Ascending aorta (tissue), 2 donors: ENCODE data around the gene DIAPH2. TPM values are rescaled to one million over a fixed set of nuclear protein-coding genes. Genes with fewer than 3 reads are reported as not detected.

Experiments used
- DNase-seq, 2 donors: peaks; one replicate each; pipeline ENCODE4 v3.0.0-alpha.2; 2019; ENCODE audit warnings: low spot score in 2 of 2
- H3K27ac ChIP-seq, 2 donors: fragments of 200-600 bp; sonication (generic); one replicate each; pipeline ENCODE4 v1.5.1; 2016 to 2017; ENCODE audit warnings: mild to moderate bottlenecking in 1 of 2
- H3K27me3 ChIP-seq: fragments of 200-600 bp; sonication (generic); one replicate; pipeline ENCODE4 v1.5.1; 2017
- H3K36me3 ChIP-seq, 2 donors: fragments of 200-600 bp; sonication (generic); one replicate each; pipeline ENCODE4 v1.5.1; 2016
- H3K4me1 ChIP-seq, 2 donors: fragments of 200-600 bp; sonication (generic); one replicate each; pipeline ENCODE4 v1.5.1; 2016 to 2017; ENCODE audit warnings: mild to moderate bottlenecking in 1 of 2
- H3K4me3 ChIP-seq, 2 donors: fragments of 200-600 bp; sonication (generic); one replicate each; pipeline ENCODE4 v1.5.1; 2016 to 2017; ENCODE audit warnings: mild to moderate bottlenecking in 1 of 2
- H3K9me3 ChIP-seq, 2 donors: fragments of 200-600 bp; sonication (generic); one replicate each; pipeline ENCODE4 v1.5.1; 2016
- intact Hi-C: fragments of 100-400 bp; cut with DNase I; formaldehyde crosslinking; loops from one replicate; pipeline ENCODE4 v1.15.1; 2023
- total RNA-seq: library from RNA; depleted of rRNA; stranded (reverse); fragments of >200 nt; gene quantifications from one replicate; pipeline ENCODE4 v1.1.0, GENCODE V29; 2016
- TF ChIP-seq, protein P1 (sequence below), 3 experiments: fragments of 200-600 bp in 2 of 3; fragments of 450-650 bp in 1 of 3; sonication (generic) in 2 of 3; IDR thresholded peaks; one replicate each; pipeline ENCODE4 v1.5.1; 2016 to 2019; ENCODE audit warnings: antibody characterized with exemption in 3 of 3, mild to moderate bottlenecking in 1 of 3, moderate library complexity in 1 of 3

DIAPH2 gene
- total RNA-seq, 1 donor from 2014 or later, result 27.9 TPM

DNA sequence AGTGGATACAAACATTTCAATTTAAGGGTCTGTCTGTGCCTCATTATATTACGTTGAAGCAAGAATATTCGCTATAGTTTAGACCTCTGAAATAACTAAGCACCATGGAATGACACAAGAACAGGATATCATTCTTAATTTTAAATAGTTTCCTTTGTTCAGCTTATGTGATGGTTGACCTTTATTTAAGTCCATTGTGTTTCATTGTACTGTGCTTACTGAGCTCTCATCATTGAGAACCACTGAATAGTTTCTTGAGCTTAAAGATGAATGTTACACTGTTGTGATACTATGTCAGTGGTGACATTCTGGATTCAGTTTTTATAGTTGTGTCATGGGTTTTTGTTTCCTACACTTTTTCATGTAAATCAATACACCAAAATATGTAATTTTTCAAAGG is 438.4 kb downstream of the DIAPH2 start:
- DNase-seq, result no peak
- TF ChIP-seq, protein P1, sequence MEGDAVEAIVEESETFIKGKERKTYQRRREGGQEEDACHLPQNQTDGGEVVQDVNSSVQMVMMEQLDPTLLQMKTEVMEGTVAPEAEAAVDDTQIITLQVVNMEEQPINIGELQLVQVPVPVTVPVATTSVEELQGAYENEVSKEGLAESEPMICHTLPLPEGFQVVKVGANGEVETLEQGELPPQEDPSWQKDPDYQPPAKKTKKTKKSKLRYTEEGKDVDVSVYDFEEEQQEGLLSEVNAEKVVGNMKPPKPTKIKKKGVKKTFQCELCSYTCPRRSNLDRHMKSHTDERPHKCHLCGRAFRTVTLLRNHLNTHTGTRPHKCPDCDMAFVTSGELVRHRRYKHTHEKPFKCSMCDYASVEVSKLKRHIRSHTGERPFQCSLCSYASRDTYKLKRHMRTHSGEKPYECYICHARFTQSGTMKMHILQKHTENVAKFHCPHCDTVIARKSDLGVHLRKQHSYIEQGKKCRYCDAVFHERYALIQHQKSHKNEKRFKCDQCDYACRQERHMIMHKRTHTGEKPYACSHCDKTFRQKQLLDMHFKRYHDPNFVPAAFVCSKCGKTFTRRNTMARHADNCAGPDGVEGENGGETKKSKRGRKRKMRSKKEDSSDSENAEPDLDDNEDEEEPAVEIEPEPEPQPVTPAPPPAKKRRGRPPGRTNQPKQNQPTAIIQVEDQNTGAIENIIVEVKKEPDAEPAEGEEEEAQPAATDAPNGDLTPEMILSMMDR (IDR thresholded peaks at IDR 0.05), result no peak
- H3K27me3 ChIP-seq, result no peaks in the 10 kb centered on the region
- H3K4me1 ChIP-seq, result no peaks in the 10 kb centered on the region
- intact Hi-C loops, result no loop called here
- H3K27ac ChIP-seq, result no peak overlapping the region
- no peak overlapping the region for H3K4me3 ChIP-seq
- no peaks in the 10 kb centered on the region for H3K9me3 ChIP-seq
- H3K36me3 ChIP-seq, result no peaks in the 10 kb centered on the region

DNA sequence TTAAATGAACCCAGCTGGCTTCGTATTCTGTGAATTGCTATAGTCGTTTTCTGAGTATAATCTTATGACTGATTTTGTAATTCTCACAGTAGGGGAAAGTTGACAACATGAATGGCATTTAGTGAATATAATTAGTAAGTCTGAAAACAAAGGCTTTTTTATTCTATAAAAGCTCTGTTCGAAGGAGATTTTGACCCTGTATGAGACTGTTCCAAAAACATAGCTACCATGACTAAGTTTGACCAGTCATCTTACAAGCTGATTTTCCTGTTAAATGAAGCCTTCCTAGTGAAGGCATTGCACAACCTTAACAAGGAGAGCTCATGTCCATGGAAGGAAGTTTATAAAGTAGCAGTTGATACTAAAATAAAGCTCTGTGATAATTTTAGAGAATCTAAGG is 441.4 kb downstream of the DIAPH2 start:
- DNase-seq, result no peak
- H3K27ac ChIP-seq, result no peak overlapping the region
- H3K27me3 ChIP-seq, result no peaks in the 10 kb centered on the region
- H3K4me3 ChIP-seq, result no peak overlapping the region
- H3K36me3 ChIP-seq, result no peaks in the 10 kb centered on the region
- no peaks in the 10 kb centered on the region for H3K4me1 ChIP-seq
- no peaks in the 10 kb centered on the region for H3K9me3 ChIP-seq
- intact Hi-C loops, result no loop called here
- TF ChIP-seq, protein P1 (IDR thresholded peaks at IDR 0.05), result no peak

DNA sequence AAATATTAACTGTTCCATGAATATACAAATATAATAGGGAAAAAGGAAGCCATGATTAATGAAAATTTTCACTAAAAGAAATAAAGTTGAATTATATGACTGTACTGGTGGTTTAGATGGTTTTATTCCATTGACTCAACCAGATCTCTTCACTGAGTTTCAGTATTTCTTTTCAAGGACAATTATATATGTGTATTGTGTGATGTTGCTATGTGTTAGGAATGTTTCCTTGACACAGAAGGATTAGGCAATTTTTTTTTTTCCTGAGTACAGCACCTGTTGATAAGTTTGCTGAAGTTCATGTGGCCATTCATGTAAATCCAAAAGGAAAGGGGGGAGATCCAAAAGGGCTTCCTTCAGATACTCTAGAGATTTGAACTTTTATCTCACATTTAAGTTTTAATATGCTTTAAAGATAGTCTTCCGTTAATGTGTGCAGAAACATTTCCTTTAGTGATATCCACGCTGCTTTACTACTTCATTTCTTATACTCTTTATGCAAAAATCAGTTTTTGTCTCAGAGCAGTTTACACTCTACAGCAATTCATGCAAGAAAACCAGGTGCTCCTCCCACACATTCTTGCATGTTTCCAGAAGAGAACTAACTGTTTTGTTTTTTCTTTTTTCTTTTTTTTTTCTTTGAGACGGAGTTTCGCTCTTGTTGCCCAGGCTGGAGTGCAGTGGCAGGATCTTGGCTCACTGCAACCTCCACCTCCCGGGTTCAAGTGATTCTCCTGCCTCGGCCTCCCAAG is 448.2 kb downstream of the DIAPH2 start:
- no peak overlapping the region for H3K27ac ChIP-seq
- intact Hi-C loops, result no loop called here
- H3K36me3 ChIP-seq, result no peaks in the 10 kb centered on the region
- no peak for DNase-seq
- H3K9me3 ChIP-seq, result no peaks in the 10 kb centered on the region
- no peak overlapping the region for H3K4me3 ChIP-seq
- TF ChIP-seq, protein P1 (IDR thresholded peaks at IDR 0.05), result no peak
- no peaks in the 10 kb centered on the region for H3K27me3 ChIP-seq
- no peaks in the 10 kb centered on the region for H3K4me1 ChIP-seq

DNA sequence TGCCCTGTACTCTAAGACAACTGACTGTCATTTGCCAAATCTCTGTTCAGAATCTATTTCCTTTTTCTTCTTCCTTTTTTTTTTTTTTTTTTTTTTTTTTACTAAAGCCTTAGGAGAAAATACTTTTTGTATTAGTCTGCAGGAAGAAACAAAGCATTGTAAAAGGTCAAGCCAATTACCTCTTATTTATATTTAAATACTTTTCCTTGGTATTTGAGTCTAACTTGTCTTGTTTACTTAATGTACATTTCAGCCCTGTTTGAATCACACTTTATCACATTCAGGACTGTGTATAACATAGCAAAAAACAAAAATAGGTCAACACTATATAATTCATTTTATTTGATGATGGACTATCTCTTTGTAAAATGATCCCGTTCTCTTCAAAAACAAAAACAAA is 461.3 kb downstream of the DIAPH2 start:
- Histone ChIP-seq H3K4me3 (no peak overlapping the region), H3K4me1 (no peaks in the 10 kb centered on the region), H3K27ac (no peak overlapping the region), H3K36me3 (no peaks in the 10 kb centered on the region), H3K27me3 (no peaks in the 10 kb centered on the region), H3K9me3 (no peaks in the 10 kb centered on the region)
- no peak for DNase-seq
- TF ChIP-seq, protein P1 (IDR thresholded peaks at IDR 0.05), result no peak
- intact Hi-C loops, result no loop called here

DNA sequence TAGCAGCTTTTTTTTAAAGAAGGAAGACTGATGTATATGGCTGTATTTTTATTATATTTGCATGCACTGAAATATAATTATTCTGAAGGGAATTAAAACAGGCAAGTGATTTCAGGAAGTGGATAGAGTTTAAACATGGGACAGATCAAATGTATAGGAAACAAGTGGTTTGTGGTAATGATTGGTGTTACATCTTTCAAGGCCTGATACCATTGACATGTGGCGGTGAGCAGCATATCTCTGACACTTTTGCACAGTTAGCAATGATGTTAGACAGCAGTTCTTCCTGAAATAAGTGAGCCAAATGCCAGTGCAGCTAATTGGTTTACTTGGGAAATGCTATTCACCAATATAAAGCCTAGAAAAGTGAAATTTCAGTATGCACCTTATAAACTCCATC is 471.2 kb downstream of the DIAPH2 start:
- Histone ChIP-seq H3K36me3 (no peaks in the 10 kb centered on the region), H3K27me3 (no peaks in the 10 kb centered on the region), H3K4me1 (no peaks in the 10 kb centered on the region), H3K9me3 (no peaks in the 10 kb centered on the region), H3K27ac (no peak overlapping the region), H3K4me3 (no peak overlapping the region)
- TF ChIP-seq, protein P1 (IDR thresholded peaks at IDR 0.05), result no peak
- no peak for DNase-seq
- intact Hi-C loops, result no loop called here
